Astrocyte of the spinal cord (primary cell): ENCODE measurements around the gene IFFO2.
A peak's percentile ranks its signal among the peaks of the same experiment; 100 is the strongest.

Experiments
- DNase-seq: peaks from one replicate; pipeline ENCODE4 v3.0.0; 2011; ENCODE audit warnings: low read depth, low spot score
- H3K4me3 ChIP-seq: 2 replicates; pipeline ENCODE4 v1.5.1; 2011; ENCODE audit warnings: low read depth, mild to moderate bottlenecking, low read length, moderate library complexity
- CTCF ChIP-seq: IDR thresholded peaks from 2 replicates; pipeline ENCODE4 v1.5.1; 2012; ENCODE audit warnings: low read depth, mild to moderate bottlenecking, low read length, inconsistent platforms
- in situ Hi-C: cut with HindIII; loops from 2 replicates; pipeline ENCODE4 v1.10.0; 2017; ENCODE audit warnings: low sequenced_read_pairs

Gene IFFO2

GRCh38 chr1:18927654-18928272, 28.7 kb downstream of the IFFO2 start:
- in situ Hi-C loops = no loop called here
- peak; percentile 54 for DNase-seq
- H3K4me3 ChIP-seq = no peak overlapping the region
- TF ChIP-seq CTCF = no peak

- TF ChIP-seq CTCF = no peak
- no peak overlapping the region for H3K4me3 ChIP-seq
- in situ Hi-C loops = no loop called here
- no peak for DNase-seq
Measured at GRCh38 chr1:18927082-18927653, 29.3 kb downstream of the IFFO2 start.

- peak; percentile 93 for DNase-seq
- in situ Hi-C loops = no loop called here
Measured at GRCh38 chr1:18926315-18927081, 30.0 kb downstream of the IFFO2 start.

GRCh38 chr1:18925279-18925678, 31.2 kb downstream of the IFFO2 start:
- no peak for TF ChIP-seq CTCF
- DNase-seq = no peak
- no peak overlapping the region for H3K4me3 ChIP-seq
- in situ Hi-C loops = no loop called here

More at GRCh38 chr1:18926315-18927081, 30.0 kb downstream of the IFFO2 start:
- TF ChIP-seq CTCF = no peak
- H3K4me3 ChIP-seq = no peak overlapping the region

GRCh38 chr1:18924221-18924691, 32.2 kb downstream of the IFFO2 start:
- no peak for DNase-seq
- no peak for TF ChIP-seq CTCF
- in situ Hi-C loops = no loop called here
- H3K4me3 ChIP-seq = no peak overlapping the region

- no peak for DNase-seq
- H3K4me3 ChIP-seq = no peak overlapping the region
- no peak for TF ChIP-seq CTCF
- in situ Hi-C loops = no loop called here
Measured at GRCh38 chr1:18923756-18924211, 32.7 kb downstream of the IFFO2 start.
